WERI-Rb-1 (cell line): ENCODE results near the gene DLX2.
"Not testable (repeated sequence)": the region's sequence is repeated elsewhere in the genome, so short reads cannot be mapped to it uniquely, and the experiment has no call there.

ENCODE experiments used
- DNase-seq: peaks from one replicate; pipeline ENCODE4 v3.0.0-alpha.2; 2020
- H3K27ac ChIP-seq: fragments of 250-450 bp; sonication (Bioruptor Pico); 2 replicates; pipeline ENCODE4 v1.5.1; 2020; ENCODE audit warnings: mild to moderate bottlenecking, moderate library complexity
- H3K27me3 ChIP-seq: fragments of 250-450 bp; sonication (Bioruptor Pico); 2 replicates; pipeline ENCODE4 v1.5.1; 2021; ENCODE audit warnings: mild to moderate bottlenecking, low read depth, moderate library complexity; ENCODE audit not compliant: insufficient read depth, severe bottlenecking
- H3K36me3 ChIP-seq: fragments of 250-450 bp; sonication (Bioruptor Pico); 2 replicates; pipeline ENCODE4 v1.5.1; 2020; ENCODE audit warnings: mild to moderate bottlenecking, moderate library complexity
- H3K4me3 ChIP-seq: 2 replicates; pipeline ENCODE4 v1.5.1; 2011; ENCODE audit warnings: low read depth, mild to moderate bottlenecking, control low read depth, low read length
- H3K9me3 ChIP-seq: fragments of 250-450 bp; sonication (Bioruptor Pico); 2 replicates; pipeline ENCODE4 v1.5.1; 2021; ENCODE audit warnings: mild to moderate bottlenecking, moderate library complexity; ENCODE audit not compliant: severe bottlenecking
- CTCF ChIP-seq: IDR thresholded peaks from 2 replicates; pipeline ENCODE4 v1.5.1; 2011; ENCODE audit warnings: low read depth, mild to moderate bottlenecking, control low read depth, inconsistent platforms, low read length

Gene DLX2

GRCh38 chr2:172119089-172119488, 16.4 kb upstream of the DLX2 start:
- no peak for TF ChIP-seq CTCF

GRCh38 chr2:172116107-172116506, 13.4 kb upstream of the DLX2 start:
- Histone ChIP-seq H3K9me3 (no peaks in the 10 kb centered on the region), H3K27ac (no peak overlapping the region), H3K27me3 (no peaks in the 10 kb centered on the region), H3K4me3 (no peak overlapping the region), H3K36me3 (no peaks in the 10 kb centered on the region)
- TF ChIP-seq CTCF, result no peak
- no peak for DNase-seq

More at GRCh38 chr2:172119089-172119488, 16.4 kb upstream of the DLX2 start:
- no peaks in the 10 kb centered on the region for H3K27me3 ChIP-seq
- no peaks in the 10 kb centered on the region for H3K9me3 ChIP-seq
- no peaks in the 10 kb centered on the region for H3K36me3 ChIP-seq
- no peak for DNase-seq
- no peak overlapping the region for H3K4me3 ChIP-seq
- no peak overlapping the region for H3K27ac ChIP-seq

- no peak overlapping the region for H3K4me3 ChIP-seq
- H3K27me3 ChIP-seq, result no peaks in the 10 kb centered on the region
- no peak overlapping the region for H3K27ac ChIP-seq
- no peaks in the 10 kb centered on the region for H3K36me3 ChIP-seq
- DNase-seq, result no peak
- TF ChIP-seq CTCF, result no peak
- H3K9me3 ChIP-seq, result no peaks in the 10 kb centered on the region
Measured at GRCh38 chr2:172114579-172114978, 11.9 kb upstream of the DLX2 start.

- not testable (repeated sequence) for H3K4me3 ChIP-seq, H3K27me3 ChIP-seq, H3K36me3 ChIP-seq, H3K9me3 ChIP-seq, H3K27ac ChIP-seq, DNase-seq
Measured at GRCh38 chr2:172114176-172114575, 11.5 kb upstream of the DLX2 start.

GRCh38 chr2:172113617-172114016, 10.9 kb upstream of the DLX2 start:
- Histone ChIP-seq H3K27me3 (no peaks in the 10 kb centered on the region), H3K36me3 (no peaks in the 10 kb centered on the region), H3K27ac (no peak overlapping the region), H3K9me3 (no peaks in the 10 kb centered on the region), H3K4me3 (no peak overlapping the region)
- DNase-seq, result no peak
- TF ChIP-seq CTCF, result peak; percentile 52

GRCh38 chr2:172109988-172110811, 7.5 kb upstream of the DLX2 start:
- Histone ChIP-seq H3K9me3 (no peaks in the 10 kb centered on the region), H3K27ac (no peak overlapping the region), H3K36me3 (no peaks in the 10 kb centered on the region), H3K27me3 (peaks cover 9% of the 10 kb centered on the region), H3K4me3 (no peak overlapping the region)
- DNase-seq, result no peak
- no peak for TF ChIP-seq CTCF
